CD4-positive, alpha-beta T cell treated with Interleukin-17A for 4 hours (primary cell): ENCODE data around the gene CTNNA2.
A peak's percentile ranks its signal among the peaks of the same experiment; 100 is the strongest.

ENCODE experiments used
- DNase-seq: peaks from one replicate; pipeline ENCODE4 v3.0.0-alpha.2; 2020; ENCODE audit warnings: mixed read lengths

CTNNA2 gene

GRCh38 chr2:79860228-79861058 lies 347.6 kb downstream of the CTNNA2 start:
- no peak for DNase-seq

- no peak for DNase-seq
These were observed 348.2 kb downstream of the CTNNA2 start for GRCh38 chr2:79861059-79861374.

- DNase-seq = no peak
These were observed 349.9 kb downstream of the CTNNA2 start for GRCh38 chr2:79862756-79863155.

GRCh38 chr2:79872656-79873055 lies 359.8 kb downstream of the CTNNA2 start:
- DNase-seq = no peak

- DNase-seq = no peak
These were observed 361.2 kb downstream of the CTNNA2 start for GRCh38 chr2:79874015-79874414.

- DNase-seq = no peak
These were observed 363.6 kb downstream of the CTNNA2 start for GRCh38 chr2:79876430-79876829.

GRCh38 chr2:79882548-79882947 lies 369.7 kb downstream of the CTNNA2 start:
- DNase-seq = no peak

- peak; percentile 8 for DNase-seq
These were observed 375.0 kb downstream of the CTNNA2 start for GRCh38 chr2:79887747-79888374.

- DNase-seq = no peak
These were observed 379.3 kb downstream of the CTNNA2 start for GRCh38 chr2:79892123-79892522.

- no peak for DNase-seq
These were observed 386.3 kb downstream of the CTNNA2 start for GRCh38 chr2:79899196-79899595.

- no peak for DNase-seq
These were observed 388.3 kb downstream of the CTNNA2 start for GRCh38 chr2:79901161-79901560.

GRCh38 chr2:79903222-79904000 lies 390.6 kb downstream of the CTNNA2 start:
- DNase-seq = no peak

GRCh38 chr2:79906139-79906890 lies 393.5 kb downstream of the CTNNA2 start:
- no peak for DNase-seq

- DNase-seq = no peak
These were observed 396.7 kb downstream of the CTNNA2 start for GRCh38 chr2:79909521-79909920.

- no peak for DNase-seq
These were observed 397.8 kb downstream of the CTNNA2 start for GRCh38 chr2:79910643-79911042.

GRCh38 chr2:79915455-79915854 lies 402.6 kb downstream of the CTNNA2 start:
- no peak for DNase-seq

- DNase-seq = no peak
These were observed 403.4 kb downstream of the CTNNA2 start for GRCh38 chr2:79916285-79916684.

GRCh38 chr2:79920512-79921076 lies 407.7 kb downstream of the CTNNA2 start:
- DNase-seq = no peak

GRCh38 chr2:79929624-79930023 lies 416.8 kb downstream of the CTNNA2 start:
- DNase-seq = no peak

- DNase-seq = no peak
These were observed 422.3 kb downstream of the CTNNA2 start for GRCh38 chr2:79935046-79935732.

- DNase-seq = no peak
These were observed 423.2 kb downstream of the CTNNA2 start for GRCh38 chr2:79935771-79936657.
